GM13977 (cell line): ENCODE data around the gene ACP7.
"Not testable (repeated sequence)": the region's sequence is repeated elsewhere in the genome, so short reads cannot be mapped to it uniquely, and the experiment has no call there.

ENCODE experiments used
- DNase-seq: peaks from one replicate; pipeline ENCODE4 v3.0.0; 2012; ENCODE audit warnings: low spot score
- in situ Hi-C: fragments of 300-500 bp; cut with MboI; formaldehyde crosslinking; loops from one replicate; pipeline ENCODE4 v1.12.0; 2022; ENCODE audit warnings: low sequenced_read_pairs, low pct_unique_long_range_greater_than_20kb, mixed read lengths, inconsistent platforms; ENCODE audit not compliant: unreplicated experiment
- TF ChIP-seq, protein P1 (sequence below): IDR thresholded peaks from 2 replicates; pipeline ENCODE4 v1.5.1; 2012; ENCODE audit warnings: mild to moderate bottlenecking, control low read depth; ENCODE audit not compliant: insufficient read depth; ENCODE audit errors: extremely low read depth, missing control alignments

ACP7 gene

DNA sequence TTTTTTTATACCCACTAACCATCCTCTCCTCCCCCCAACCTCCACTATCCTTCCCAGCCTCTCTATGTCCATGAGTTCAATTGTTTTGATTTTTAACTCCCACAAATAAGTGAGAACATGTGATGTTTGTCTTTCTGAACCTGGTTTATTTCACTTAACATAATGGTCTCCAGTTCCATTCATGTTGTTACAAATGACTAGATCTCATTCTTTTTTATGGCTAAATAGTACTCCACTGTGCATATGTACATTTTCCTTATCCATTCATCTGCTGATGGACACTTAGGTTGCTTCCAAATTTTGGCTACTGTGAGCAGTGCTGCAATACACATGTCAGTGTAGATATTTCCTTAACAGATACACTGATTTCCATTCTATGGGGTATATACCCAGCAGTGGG, 24.9 kb upstream of the ACP7 start:
- no peak for DNase-seq
- in situ Hi-C loops = no loop called here
- TF ChIP-seq, protein P1, sequence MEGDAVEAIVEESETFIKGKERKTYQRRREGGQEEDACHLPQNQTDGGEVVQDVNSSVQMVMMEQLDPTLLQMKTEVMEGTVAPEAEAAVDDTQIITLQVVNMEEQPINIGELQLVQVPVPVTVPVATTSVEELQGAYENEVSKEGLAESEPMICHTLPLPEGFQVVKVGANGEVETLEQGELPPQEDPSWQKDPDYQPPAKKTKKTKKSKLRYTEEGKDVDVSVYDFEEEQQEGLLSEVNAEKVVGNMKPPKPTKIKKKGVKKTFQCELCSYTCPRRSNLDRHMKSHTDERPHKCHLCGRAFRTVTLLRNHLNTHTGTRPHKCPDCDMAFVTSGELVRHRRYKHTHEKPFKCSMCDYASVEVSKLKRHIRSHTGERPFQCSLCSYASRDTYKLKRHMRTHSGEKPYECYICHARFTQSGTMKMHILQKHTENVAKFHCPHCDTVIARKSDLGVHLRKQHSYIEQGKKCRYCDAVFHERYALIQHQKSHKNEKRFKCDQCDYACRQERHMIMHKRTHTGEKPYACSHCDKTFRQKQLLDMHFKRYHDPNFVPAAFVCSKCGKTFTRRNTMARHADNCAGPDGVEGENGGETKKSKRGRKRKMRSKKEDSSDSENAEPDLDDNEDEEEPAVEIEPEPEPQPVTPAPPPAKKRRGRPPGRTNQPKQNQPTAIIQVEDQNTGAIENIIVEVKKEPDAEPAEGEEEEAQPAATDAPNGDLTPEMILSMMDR = no peak

DNA sequence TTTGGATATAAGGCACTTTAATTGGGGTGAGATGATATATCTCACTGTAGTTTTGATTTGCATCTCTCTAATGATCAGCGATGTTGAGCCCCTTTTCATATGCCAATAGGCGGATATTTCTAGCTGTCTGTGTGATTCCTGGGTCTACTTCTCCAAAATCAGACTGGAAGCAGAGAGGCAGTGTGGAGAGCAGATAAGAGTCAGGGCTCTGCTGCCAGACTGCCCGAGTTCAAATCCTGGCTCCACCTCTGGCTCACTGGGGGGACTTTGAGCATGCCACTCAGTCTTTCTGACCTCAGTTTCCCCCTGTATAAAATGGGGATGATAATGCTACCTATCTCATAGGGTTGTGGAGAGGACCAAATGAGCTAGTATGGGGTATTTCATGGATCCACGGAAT, 24.0 kb upstream of the ACP7 start:
- TF ChIP-seq, protein P1 = no peak
- no peak for DNase-seq
- in situ Hi-C loops = no loop called here

DNA sequence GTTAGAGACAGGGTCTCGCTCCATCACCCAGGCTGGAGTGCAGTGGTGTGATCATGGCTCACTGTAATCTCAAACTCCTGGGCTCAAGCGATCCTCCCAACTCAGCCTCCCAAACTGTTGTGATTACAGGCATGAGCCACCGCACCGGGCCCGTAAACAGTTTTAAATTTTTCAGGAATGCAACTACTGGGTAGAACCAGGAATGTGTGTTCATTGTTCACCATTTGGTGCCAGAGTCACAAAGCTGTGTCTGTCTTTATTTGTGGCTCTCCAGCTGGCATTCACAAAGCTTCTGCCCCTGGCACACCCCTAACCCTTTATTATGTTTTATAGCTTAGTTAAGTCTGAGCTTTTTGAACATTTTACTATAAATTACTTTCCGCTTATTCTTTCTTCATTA, 19.8 kb upstream of the ACP7 start:
- TF ChIP-seq, protein P1 = no peak
- DNase-seq = no peak
- in situ Hi-C loops = no loop called here

DNA sequence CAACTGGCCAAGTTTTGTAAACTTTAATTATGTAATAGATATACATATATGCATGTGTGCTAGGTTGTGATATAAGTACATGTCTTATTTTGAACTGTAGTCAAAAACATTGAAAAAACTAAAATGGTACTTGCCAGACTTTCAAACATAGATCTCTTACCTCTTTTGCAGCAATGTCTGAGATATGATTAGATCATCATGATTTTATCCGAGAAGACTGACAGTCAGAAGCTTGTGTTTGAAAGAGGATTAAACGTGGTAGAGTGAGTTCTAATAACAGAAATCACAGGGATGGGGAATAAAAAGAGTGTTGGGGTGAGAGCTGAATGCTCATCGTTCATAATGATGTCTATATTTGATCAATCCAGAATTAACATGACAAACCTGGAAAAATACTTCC, 18.2 kb upstream of the ACP7 start:
- DNase-seq = no peak
- TF ChIP-seq, protein P1 = no peak
- in situ Hi-C loops = no loop called here

DNA sequence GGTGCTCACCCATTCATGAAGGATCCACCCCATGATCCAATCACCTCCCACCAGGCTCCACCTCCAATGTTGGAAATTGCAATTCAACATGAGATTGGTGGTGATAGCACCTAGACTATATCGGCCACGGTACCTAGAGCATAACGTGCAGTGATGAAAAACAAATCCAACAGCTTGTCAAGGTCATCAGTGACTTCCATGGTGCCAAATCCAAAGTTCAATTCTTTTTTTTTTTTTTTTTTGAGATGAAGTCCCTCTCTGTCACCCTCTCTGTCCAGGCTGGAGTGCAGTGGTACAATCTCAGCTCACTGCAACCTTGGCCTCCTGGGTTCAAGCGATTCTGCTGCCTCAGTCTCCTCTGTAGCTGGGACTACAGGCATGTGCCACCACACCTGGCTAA, 17.1 kb upstream of the ACP7 start:
- DNase-seq = no peak
- in situ Hi-C loops = no loop called here
- TF ChIP-seq, protein P1 = no peak

DNA sequence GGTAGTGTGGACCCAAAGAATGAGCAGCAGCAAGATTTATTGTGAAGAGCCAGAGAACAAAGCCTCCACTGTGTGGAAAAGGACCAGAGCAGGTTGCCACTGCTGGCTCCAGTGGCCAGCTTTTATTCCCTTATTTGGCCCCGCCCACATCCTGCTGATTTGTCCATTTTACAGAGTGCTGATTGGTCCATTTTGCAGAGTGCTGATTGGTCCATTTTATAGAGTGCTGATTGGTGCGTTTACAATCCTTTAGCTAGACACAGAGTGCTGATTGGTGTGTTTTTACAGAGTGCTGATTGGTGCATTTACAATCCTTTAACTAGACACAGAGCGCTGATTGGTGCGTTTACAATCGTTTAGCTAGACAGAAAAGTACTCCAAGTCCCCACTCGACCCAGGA, 15.9 kb upstream of the ACP7 start:
- in situ Hi-C loops, DNase-seq: not testable (repeated sequence)

DNA sequence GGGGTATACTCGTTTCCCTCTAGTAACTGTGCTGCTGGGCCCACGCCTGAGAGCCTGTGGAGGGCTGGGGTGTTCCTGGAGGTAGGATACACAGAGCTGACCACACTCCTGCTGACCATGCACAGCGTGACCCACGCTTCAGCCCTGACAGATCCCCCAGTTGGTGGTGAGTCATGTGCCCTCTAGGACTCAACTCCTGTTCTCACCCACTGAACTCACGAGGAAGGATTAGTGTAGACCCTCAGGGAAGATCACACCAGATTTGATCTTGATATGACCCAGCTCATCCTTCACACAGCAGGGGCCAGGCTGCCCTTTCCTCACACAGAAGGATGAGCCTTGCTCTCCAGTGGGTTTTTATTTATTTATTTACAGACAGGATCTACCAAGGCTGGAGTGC, 13.3 kb upstream of the ACP7 start:
- in situ Hi-C loops = no loop called here
- TF ChIP-seq, protein P1 = no peak
- DNase-seq = no peak
